Measurements from ENCODE around the gene CD36.

CD36 gene

DNA sequence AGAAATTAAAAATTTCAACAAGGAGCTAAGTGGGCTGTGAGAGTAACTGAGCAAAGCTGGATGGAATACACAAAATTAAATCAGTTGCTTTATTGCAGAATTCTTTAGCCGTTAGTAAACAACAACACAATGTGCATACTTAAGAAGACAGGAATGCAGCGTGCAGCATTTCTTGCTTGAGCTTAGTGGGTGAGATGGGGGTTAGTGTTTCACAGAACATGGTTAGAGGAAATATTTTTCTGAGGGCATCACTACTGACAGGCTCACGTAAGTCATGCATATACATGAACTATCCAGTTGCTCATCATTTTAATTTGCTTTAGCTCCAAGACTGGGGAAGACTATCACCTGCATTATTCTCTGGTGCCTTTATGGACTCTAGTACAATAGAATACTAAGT, 80.8 kb downstream of the CD36 start:
- TF ChIP-seq ISL1 (CRISPR knock-in tag; IDR thresholded peaks at IDR 0.05) (no peak), ESRRG (CRISPR knock-in tag; IDR thresholded peaks at IDR 0.05) (no peak), ZFP30 (CRISPR knock-in tag; IDR thresholded peaks at IDR 0.05) (no peak), ZNF8 (CRISPR knock-in tag; IDR thresholded peaks at IDR 0.05) (no peak), OSR1 (CRISPR knock-in tag; IDR thresholded peaks at IDR 0.05) (no peak), ZFP3 (CRISPR knock-in tag; IDR thresholded peaks at IDR 0.05) (no peak)
- no peak for ATAC-seq

DNA sequence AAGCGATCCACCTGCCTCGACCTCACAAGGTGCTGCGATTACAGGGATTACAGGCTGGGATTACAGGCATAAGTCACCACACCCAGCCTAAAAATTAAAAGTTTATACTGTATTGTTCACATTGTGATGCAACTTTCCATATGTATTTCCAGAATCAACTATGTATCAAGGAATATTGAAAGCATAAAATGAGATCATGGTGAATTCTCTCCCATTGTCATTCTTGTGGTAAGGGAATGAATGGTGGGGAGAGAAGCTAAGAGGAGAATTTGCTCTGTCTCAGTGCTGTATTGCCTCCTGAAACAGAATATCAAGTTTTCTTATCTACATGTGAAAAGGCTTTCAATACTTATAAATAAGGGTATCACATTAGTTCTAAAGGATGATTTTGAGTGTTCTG, 81.7 kb downstream of the CD36 start:
- TF ChIP-seq TOX (CRISPR knock-in tag; IDR thresholded peaks at IDR 0.05; ENCODE audit: borderline replicate concordance), result no peak
- no peak for TF ChIP-seq ZFP3 (CRISPR knock-in tag; IDR thresholded peaks at IDR 0.05)
- no peak for TF ChIP-seq ARNTL (CRISPR knock-in tag; IDR thresholded peaks at IDR 0.05; ENCODE audit: borderline replicate concordance, low read depth)
- TF ChIP-seq TCF4 (CRISPR knock-in tag; IDR thresholded peaks at IDR 0.05; ENCODE audit: borderline replicate concordance), result no peak
- TF ChIP-seq PPARA (CRISPR knock-in tag; IDR thresholded peaks at IDR 0.05; ENCODE audit: borderline replicate concordance), result no peak
- TF ChIP-seq ISL1 (CRISPR knock-in tag; IDR thresholded peaks at IDR 0.05), result no peak
- TF ChIP-seq ZFP30 (CRISPR knock-in tag; IDR thresholded peaks at IDR 0.05), result no peak
- no peak for TF ChIP-seq ESRRG (CRISPR knock-in tag; IDR thresholded peaks at IDR 0.05)
- TF ChIP-seq ZC3H10 (CRISPR knock-in tag; IDR thresholded peaks at IDR 0.05), result no peak
- TF ChIP-seq, protein P1, sequence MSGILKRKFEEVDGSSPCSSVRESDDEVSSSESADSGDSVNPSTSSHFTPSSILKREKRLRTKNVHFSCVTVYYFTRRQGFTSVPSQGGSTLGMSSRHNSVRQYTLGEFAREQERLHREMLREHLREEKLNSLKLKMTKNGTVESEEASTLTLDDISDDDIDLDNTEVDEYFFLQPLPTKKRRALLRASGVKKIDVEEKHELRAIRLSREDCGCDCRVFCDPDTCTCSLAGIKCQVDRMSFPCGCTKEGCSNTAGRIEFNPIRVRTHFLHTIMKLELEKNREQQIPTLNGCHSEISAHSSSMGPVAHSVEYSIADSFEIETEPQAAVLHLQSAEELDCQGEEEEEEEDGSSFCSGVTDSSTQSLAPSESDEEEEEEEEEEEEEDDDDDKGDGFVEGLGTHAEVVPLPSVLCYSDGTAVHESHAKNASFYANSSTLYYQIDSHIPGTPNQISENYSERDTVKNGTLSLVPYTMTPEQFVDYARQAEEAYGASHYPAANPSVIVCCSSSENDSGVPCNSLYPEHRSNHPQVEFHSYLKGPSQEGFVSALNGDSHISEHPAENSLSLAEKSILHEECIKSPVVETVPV (CRISPR knock-in tag; IDR thresholded peaks at IDR 0.05), result no peak
- TF ChIP-seq GLIS3 (CRISPR knock-in tag; IDR thresholded peaks at IDR 0.05), result no peak
- TF ChIP-seq SNAI2 (CRISPR knock-in tag; IDR thresholded peaks at IDR 0.05), result no peak
- TF ChIP-seq, protein P2, sequence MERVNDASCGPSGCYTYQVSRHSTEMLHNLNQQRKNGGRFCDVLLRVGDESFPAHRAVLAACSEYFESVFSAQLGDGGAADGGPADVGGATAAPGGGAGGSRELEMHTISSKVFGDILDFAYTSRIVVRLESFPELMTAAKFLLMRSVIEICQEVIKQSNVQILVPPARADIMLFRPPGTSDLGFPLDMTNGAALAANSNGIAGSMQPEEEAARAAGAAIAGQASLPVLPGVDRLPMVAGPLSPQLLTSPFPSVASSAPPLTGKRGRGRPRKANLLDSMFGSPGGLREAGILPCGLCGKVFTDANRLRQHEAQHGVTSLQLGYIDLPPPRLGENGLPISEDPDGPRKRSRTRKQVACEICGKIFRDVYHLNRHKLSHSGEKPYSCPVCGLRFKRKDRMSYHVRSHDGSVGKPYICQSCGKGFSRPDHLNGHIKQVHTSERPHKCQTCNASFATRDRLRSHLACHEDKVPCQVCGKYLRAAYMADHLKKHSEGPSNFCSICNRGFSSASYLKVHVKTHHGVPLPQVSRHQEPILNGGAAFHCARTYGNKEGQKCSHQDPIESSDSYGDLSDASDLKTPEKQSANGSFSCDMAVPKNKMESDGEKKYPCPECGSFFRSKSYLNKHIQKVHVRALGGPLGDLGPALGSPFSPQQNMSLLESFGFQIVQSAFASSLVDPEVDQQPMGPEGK (CRISPR knock-in tag; IDR thresholded peaks at IDR 0.05; ENCODE audit: borderline replicate concordance), result no peak
- TF ChIP-seq ZNF565 (CRISPR knock-in tag; conservative IDR thresholded peaks at IDR 0.05; ENCODE audit: low read depth), result no peak
- no peak for ATAC-seq

DNA sequence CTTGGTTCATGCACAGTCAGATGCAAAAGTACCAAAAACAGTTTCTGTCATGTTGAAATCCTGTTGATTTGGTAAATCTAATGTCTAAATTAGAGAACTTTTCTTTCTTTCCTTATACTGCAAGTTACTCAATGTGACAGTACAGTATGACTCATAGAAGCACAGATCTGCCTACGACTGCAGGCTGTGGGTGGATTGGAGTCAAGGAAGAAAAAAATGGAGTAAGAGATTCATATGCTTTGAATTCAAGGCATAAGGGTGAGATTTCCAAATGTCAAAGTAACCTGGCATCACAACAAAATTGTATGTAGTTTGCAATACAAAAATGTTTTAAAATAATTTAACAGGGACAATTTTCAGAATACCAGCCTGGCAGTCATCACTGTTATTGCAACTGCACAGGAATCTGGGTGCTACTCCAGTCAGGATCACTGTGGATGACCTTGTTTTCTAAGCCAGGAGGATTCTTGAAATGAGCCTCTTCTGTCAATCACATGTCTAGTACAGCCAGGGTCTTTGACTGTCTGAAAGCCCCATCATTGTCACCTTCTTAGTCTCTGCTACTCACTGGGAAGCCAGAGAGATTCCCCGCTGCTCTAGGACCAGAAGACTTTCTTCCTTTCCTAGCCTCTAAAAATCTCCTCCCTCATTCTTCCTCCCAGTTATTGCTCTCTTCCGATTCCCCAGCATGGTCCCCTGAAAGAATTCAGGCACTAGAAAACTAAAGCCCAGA, 83.6 kb downstream of the CD36 start:
- TF ChIP-seq ZNF8 (CRISPR knock-in tag; IDR thresholded peaks at IDR 0.05), result no peak
- no peak for TF ChIP-seq ZNF565 (CRISPR knock-in tag; conservative IDR thresholded peaks at IDR 0.05; ENCODE audit: low read depth)
- TF ChIP-seq ISL1 (CRISPR knock-in tag; IDR thresholded peaks at IDR 0.05), result peak; percentile 19
- peak; percentile 85 for ATAC-seq

DNA sequence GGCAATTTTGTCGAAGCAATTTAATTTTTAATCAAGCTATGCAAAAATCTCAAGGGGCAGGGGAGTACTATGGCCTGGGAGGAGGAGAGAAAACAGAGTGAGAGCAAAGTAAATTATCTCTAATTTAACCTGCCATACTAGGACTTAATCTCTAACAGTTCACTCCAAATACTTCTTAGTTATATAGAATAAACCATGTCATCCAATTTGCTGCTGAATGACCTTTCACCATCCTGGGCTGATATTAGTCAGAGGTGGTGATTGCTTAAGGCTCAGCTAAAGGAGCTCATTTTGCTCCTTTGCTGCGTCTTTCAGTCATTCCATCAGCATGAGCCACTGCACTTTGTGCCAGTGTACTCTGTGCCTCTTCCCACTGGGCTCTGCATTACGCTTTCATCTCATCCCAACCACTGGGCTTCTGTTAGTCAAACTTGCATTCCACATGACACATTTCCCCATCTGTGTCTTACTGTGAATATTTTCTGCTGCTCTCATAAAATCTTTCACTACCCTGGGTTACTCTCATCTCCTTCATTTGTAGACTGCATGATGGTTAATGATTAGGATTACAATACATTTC, 84.3 kb downstream of the CD36 start:
- peak; percentile 96 for ATAC-seq
- no peak for TF ChIP-seq SNAI2 (CRISPR knock-in tag; IDR thresholded peaks at IDR 0.05)
- no peak for TF ChIP-seq ZC3H10 (CRISPR knock-in tag; IDR thresholded peaks at IDR 0.05)
- TF ChIP-seq ISL1 (CRISPR knock-in tag; IDR thresholded peaks at IDR 0.05), result peak; percentile 86
- no peak for TF ChIP-seq ZFP30 (CRISPR knock-in tag; IDR thresholded peaks at IDR 0.05)
- no peak for TF ChIP-seq ZNF70 (CRISPR knock-in tag; IDR thresholded peaks at IDR 0.05)
- peak; percentile 49; the same call in 1 of the 2 replicates for TF ChIP-seq TOX (CRISPR knock-in tag; IDR thresholded peaks at IDR 0.05; ENCODE audit: borderline replicate concordance)

DNA sequence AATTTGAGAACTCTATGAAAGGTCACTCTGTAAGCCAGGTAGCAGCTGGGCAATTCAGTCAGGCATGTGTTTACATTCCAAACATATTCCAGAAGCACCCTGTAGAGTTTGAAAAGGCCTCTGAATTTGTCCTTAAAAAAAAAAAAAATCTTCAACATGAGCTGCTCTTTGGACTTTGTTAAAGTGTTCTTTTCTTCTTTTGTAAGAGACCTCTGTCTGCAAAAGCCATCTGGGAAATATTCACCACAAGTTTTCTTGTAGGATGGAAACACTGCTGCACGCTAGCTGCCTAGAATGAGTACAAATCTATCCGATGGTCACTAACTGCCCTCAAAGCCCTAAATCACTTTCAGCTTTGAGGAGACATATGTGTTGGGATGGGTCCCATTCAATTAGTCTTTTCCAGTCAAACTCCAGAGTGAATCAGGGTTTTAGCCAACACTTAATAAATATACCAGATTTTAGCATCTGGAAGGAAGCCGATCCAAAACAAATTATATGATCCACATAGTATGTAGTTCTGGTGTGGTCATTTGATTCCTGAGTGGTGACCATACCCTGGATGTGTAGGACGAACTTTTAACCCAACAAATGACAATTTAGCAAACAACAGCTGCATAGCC, 85.9 kb downstream of the CD36 start:
- no peak for ATAC-seq
- TF ChIP-seq TOX (CRISPR knock-in tag; IDR thresholded peaks at IDR 0.05; ENCODE audit: borderline replicate concordance) (no peak), SNAI2 (CRISPR knock-in tag; IDR thresholded peaks at IDR 0.05) (no peak), ZNF70 (CRISPR knock-in tag; IDR thresholded peaks at IDR 0.05) (no peak), TCF4 (CRISPR knock-in tag; IDR thresholded peaks at IDR 0.05; ENCODE audit: borderline replicate concordance) (no peak), ESRRG (CRISPR knock-in tag; IDR thresholded peaks at IDR 0.05) (no peak), ARNTL (CRISPR knock-in tag; IDR thresholded peaks at IDR 0.05; ENCODE audit: borderline replicate concordance, low read depth) (no peak), ZNF8 (CRISPR knock-in tag; IDR thresholded peaks at IDR 0.05) (no peak), GLIS3 (CRISPR knock-in tag; IDR thresholded peaks at IDR 0.05) (no peak), BACH2 (CRISPR knock-in tag; IDR thresholded peaks at IDR 0.05; ENCODE audit: borderline replicate concordance) (no peak)
- TF ChIP-seq, protein P3, sequence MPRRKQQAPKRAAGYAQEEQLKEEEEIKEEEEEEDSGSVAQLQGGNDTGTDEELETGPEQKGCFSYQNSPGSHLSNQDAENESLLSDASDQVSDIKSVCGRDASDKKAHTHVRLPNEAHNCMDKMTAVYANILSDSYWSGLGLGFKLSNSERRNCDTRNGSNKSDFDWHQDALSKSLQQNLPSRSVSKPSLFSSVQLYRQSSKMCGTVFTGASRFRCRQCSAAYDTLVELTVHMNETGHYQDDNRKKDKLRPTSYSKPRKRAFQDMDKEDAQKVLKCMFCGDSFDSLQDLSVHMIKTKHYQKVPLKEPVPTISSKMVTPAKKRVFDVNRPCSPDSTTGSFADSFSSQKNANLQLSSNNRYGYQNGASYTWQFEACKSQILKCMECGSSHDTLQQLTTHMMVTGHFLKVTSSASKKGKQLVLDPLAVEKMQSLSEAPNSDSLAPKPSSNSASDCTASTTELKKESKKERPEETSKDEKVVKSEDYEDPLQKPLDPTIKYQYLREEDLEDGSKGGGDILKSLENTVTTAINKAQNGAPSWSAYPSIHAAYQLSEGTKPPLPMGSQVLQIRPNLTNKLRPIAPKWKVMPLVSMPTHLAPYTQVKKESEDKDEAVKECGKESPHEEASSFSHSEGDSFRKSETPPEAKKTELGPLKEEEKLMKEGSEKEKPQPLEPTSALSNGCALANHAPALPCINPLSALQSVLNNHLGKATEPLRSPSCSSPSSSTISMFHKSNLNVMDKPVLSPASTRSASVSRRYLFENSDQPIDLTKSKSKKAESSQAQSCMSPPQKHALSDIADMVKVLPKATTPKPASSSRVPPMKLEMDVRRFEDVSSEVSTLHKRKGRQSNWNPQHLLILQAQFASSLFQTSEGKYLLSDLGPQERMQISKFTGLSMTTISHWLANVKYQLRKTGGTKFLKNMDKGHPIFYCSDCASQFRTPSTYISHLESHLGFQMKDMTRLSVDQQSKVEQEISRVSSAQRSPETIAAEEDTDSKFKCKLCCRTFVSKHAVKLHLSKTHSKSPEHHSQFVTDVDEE (CRISPR knock-in tag; IDR thresholded peaks at IDR 0.05), result no peak
- TF ChIP-seq, protein P4, sequence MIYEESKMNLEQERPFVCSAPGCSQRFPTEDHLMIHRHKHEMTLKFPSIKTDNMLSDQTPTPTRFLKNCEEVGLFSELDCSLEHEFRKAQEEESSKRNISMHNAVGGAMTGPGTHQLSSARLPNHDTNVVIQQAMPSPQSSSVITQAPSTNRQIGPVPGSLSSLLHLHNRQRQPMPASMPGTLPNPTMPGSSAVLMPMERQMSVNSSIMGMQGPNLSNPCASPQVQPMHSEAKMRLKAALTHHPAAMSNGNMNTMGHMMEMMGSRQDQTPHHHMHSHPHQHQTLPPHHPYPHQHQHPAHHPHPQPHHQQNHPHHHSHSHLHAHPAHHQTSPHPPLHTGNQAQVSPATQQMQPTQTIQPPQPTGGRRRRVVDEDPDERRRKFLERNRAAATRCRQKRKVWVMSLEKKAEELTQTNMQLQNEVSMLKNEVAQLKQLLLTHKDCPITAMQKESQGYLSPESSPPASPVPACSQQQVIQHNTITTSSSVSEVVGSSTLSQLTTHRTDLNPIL (CRISPR knock-in tag; IDR thresholded peaks at IDR 0.05; ENCODE audit: low read depth), result no peak
- TF ChIP-seq, protein P2 (CRISPR knock-in tag; IDR thresholded peaks at IDR 0.05; ENCODE audit: borderline replicate concordance), result no peak

Measured in SK-N-SH treated with all-trans-retinoic acid at 6 μM for 48 hours (cell line).